ENCODE measurements around the gene LRRC38. TPM values are rescaled to one million over a fixed set of nuclear protein-coding genes. Genes with fewer than 3 reads are reported as not detected.

Gene LRRC38
- total RNA-seq, 1 experiment from 2014 or later = not detected

GRCh38 chr1:13554798-13555197 lies 41.0 kb upstream of the LRRC38 start:
- H3K27me3 ChIP-seq (ENCODE audit: insufficient read depth, low read depth) = peaks cover 22% of the 10 kb centered on the region
- H3K36me3 ChIP-seq (ENCODE audit: low read depth) = no peaks in the 10 kb centered on the region
- no peak overlapping the region for H3K27ac ChIP-seq
- BruUV-seq (replicated peaks) = no TSS peak
- no peak for DNase-seq
- ChIA-PET CTCF (no interaction called here), POLR2A (ENCODE audit: unreplicated experiment) (no interaction called here)
- no peaks in the 10 kb centered on the region for H3K79me2 ChIP-seq (ENCODE audit: low read depth)
- H3K4me3 ChIP-seq = no peak overlapping the region
- H3F3A ChIP-seq (ENCODE audit: insufficient read depth, low read depth) = no peaks in the 10 kb centered on the region
- intact Hi-C loops (cut with micrococcal nuclease; ENCODE audit: unreplicated experiment) = no loop called here
- H3K9me3 ChIP-seq (ENCODE audit: insufficient read depth, low read depth) = no peaks in the 10 kb centered on the region
- H3K4me2 ChIP-seq = no peak overlapping the region
- no peaks in the 10 kb centered on the region for H3K9me2 ChIP-seq (ENCODE audit: insufficient read depth)
- H2AFZ ChIP-seq = no peak overlapping the region
- no peaks in the 10 kb centered on the region for H3K4me1 ChIP-seq (replicated peaks; ENCODE audit: insufficient read depth)
- TF ChIP-seq EZH2 (IDR thresholded peaks at IDR 0.05; ENCODE audit: low read depth) = no peak
- no peak for TF ChIP-seq CTCF (conservative IDR thresholded peaks at IDR 0.05)
- H4K20me1 ChIP-seq (ENCODE audit: insufficient read depth) = no peaks in the 10 kb centered on the region

GRCh38 chr1:13550663-13551062 lies 36.9 kb upstream of the LRRC38 start:
- no peaks in the 10 kb centered on the region for H3K9me3 ChIP-seq (ENCODE audit: insufficient read depth, low read depth)
- ChIA-PET POLR2A (ENCODE audit: unreplicated experiment) (no interaction called here), CTCF (no interaction called here)
- no peaks in the 10 kb centered on the region for H3K79me2 ChIP-seq (ENCODE audit: low read depth)
- TF ChIP-seq EZH2 (IDR thresholded peaks at IDR 0.05; ENCODE audit: low read depth) = no peak
- TF ChIP-seq CTCF (conservative IDR thresholded peaks at IDR 0.05) = no peak
- intact Hi-C loops (cut with micrococcal nuclease; ENCODE audit: unreplicated experiment) = no loop called here
- H3K4me2 ChIP-seq = no peak overlapping the region
- peaks cover 2% of the 10 kb centered on the region; the same call in 1 of the 2 replicates for H3K27me3 ChIP-seq (ENCODE audit: insufficient read depth, low read depth)
- H3K9me2 ChIP-seq (ENCODE audit: insufficient read depth) = no peaks in the 10 kb centered on the region
- H3F3A ChIP-seq (ENCODE audit: insufficient read depth, low read depth) = no peaks in the 10 kb centered on the region
- no peaks in the 10 kb centered on the region for H3K36me3 ChIP-seq (ENCODE audit: low read depth)
- H3K4me1 ChIP-seq (replicated peaks; ENCODE audit: insufficient read depth) = no peaks in the 10 kb centered on the region
- no peak overlapping the region for H3K4me3 ChIP-seq
- DNase-seq = no peak
- no TSS peak for BruUV-seq (replicated peaks)
- H4K20me1 ChIP-seq (ENCODE audit: insufficient read depth) = no peaks in the 10 kb centered on the region
- no peak overlapping the region for H3K27ac ChIP-seq
- H2AFZ ChIP-seq = no peak overlapping the region

- Histone ChIP-seq H3K27ac (no peak overlapping the region), H3K9me3 (ENCODE audit: insufficient read depth, low read depth) (no peaks in the 10 kb centered on the region), H3K27me3 (ENCODE audit: insufficient read depth, low read depth) (no peaks in the 10 kb centered on the region), H3K36me3 (ENCODE audit: low read depth) (no peaks in the 10 kb centered on the region), H2AFZ (no peak overlapping the region), H3F3A (ENCODE audit: insufficient read depth, low read depth) (no peaks in the 10 kb centered on the region), H3K79me2 (ENCODE audit: low read depth) (no peaks in the 10 kb centered on the region), H3K4me2 (no peak overlapping the region), H3K9me2 (ENCODE audit: insufficient read depth) (no peaks in the 10 kb centered on the region), H4K20me1 (ENCODE audit: insufficient read depth) (no peaks in the 10 kb centered on the region), H3K4me1 (replicated peaks; ENCODE audit: insufficient read depth) (no peaks in the 10 kb centered on the region), H3K4me3 (no peak overlapping the region)
- CTCF ChIA-PET = no interaction called here
- TF ChIP-seq CTCF (conservative IDR thresholded peaks at IDR 0.05) (no peak), EZH2 (IDR thresholded peaks at IDR 0.05; ENCODE audit: low read depth) (no peak)
- DNase-seq = no peak
- POLR2A ChIA-PET (ENCODE audit: unreplicated experiment) = no interaction called here
- intact Hi-C loops (cut with micrococcal nuclease; ENCODE audit: unreplicated experiment) = no loop called here
- no TSS peak for BruUV-seq (replicated peaks)
Measured at GRCh38 chr1:13549521-13549920, 35.7 kb upstream of the LRRC38 start.

Data from PC-9 (cell line).